ENCODE data around the gene ARHGEF19. TPM values are rescaled to one million over a fixed set of nuclear protein-coding genes. Genes with fewer than 3 reads are reported as not detected.
A peak's percentile ranks its signal among the peaks of the same experiment; 100 is the strongest.
"Not testable (repeated sequence)": the region's sequence is repeated elsewhere in the genome, so short reads cannot be mapped to it uniquely, and the experiment has no call there.

The ARHGEF19 gene
- total RNA-seq, 5 donors from 2014 or later (not counting 1 experiment from before 2014, with no cell fraction given), result 7.0 to 17.6 (median 12.3) TPM

DNA sequence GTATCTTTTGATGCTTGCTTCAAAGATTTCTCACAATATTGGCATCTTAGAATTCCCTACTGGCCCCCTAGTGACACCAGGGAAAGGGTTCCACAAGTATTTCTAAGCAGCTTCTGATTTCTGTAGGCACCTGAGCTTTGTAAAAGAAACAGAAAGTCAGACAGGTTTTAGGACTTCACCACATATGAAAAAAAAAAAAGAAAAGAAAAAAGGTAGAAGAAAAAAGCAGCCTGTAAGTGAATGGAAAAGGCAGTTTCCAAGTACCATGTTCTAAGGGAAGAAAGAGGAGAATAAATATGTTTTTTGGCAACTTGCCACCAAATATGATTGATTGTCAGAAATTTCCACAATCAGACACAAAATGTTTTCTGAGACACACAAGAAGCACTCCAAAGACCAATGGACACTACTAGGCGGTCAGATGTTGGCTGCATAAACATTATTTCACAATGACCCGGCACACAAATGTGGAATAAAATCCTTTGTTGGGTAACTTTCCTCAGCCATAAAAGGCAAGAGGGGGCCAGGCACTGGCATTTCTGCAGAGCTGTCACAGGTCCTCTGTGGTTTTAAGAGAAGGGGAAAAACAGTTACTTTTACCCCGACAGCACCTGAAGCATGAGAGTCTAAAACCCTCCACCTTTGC, 37.3 kb upstream of the ARHGEF19 start:
- Histone ChIP-seq H3K4me3 (ENCODE audit: control insufficient read depth in 1 of 2, extremely low read depth in 1 of 2, low read length in 1 of 2) (no peak overlapping the region), H3K4me1 (ENCODE audit: control insufficient read depth in 1 of 2, extremely low read depth in 1 of 2, insufficient read depth in 2 of 2, low read length in 2 of 2) (no peaks in the 10 kb centered on the region), H3K27ac (ENCODE audit: low read length) (no peak overlapping the region), H3K9me3 (no peaks in the 10 kb centered on the region), H3K27me3 (replicated peaks in 1 of 2; ENCODE audit: control insufficient read depth in 2 of 2, extremely low read depth in 1 of 2, insufficient read depth in 2 of 2, low read length in 1 of 2) (no peaks in the 10 kb centered on the region), H3K36me3 (ENCODE audit: control insufficient read depth in 2 of 2, extremely low read depth in 1 of 2, insufficient read depth in 1 of 2, low read length in 1 of 2) (peaks cover 11 to 51% of the 10 kb centered on the region in 2 donors)
- Mint-ChIP-seq H3K27me3 (no peaks in the 10 kb centered on the region), H3K4me3 (no peak overlapping the region), H3K9me3 (no peaks in the 10 kb centered on the region), H3K36me3 (peaks cover 28% of the 10 kb centered on the region), H3K4me1 (peaks cover 12 to 19% (median 17%) of the 10 kb centered on the region in 3 donors), H3K27ac (peak overlapping the region; percentile 52 to 82)
- WGBS (ENCODE audit: insufficient coverage), result 100% methylated on average over 1 of the region's 3 CpGs
- DNase-seq (no peak), ATAC-seq (replicated peaks in 1 of 4) (no peak)
- ChIA-PET POLR2A (no interaction called here), CTCF (no interaction called here)

DNA sequence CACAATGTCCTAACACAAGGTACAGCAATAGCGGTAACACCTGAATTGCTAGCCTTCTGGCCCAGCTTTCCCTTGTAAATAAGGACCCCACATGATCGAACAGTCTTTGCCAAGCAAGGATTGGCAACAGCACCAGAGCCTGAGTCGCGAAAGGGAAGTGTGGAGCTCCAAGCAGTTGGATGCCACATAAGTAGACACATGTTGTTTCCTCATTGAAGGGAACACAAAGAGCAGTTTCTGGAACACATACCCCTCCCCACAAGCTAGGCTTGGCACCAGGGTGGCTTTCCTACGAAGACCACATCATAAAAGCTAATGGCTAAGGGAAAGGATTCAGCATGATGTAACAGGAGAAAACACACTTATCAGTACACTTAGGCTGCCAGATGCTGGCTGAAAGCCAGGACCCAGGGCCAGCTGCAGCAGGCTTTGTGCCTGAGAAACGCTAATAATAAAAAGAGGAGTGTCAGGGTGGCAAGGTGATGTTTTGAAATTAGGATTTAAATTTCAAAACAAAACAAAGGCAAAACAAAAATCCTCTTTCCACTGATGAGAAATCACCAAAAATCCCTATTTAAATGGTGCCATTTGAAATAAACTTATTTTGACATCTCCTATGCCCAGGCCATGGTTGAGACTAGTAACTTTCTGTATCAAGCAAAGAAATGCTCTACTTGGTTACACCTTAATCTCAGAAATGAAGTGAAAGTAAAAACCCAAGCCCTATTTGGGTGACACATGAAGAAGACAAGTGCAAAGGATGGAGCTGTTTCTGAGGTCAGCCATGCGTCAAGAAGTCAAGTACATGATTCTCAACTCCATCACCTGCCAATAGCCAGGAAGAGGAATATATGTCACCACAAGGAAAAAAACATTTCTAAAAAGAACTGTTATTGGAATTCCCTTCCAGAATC, 36.4 kb upstream of the ARHGEF19 start:
- H3K4me1 ChIP-seq (ENCODE audit: control insufficient read depth in 1 of 2, extremely low read depth in 1 of 2, insufficient read depth in 2 of 2, low read length in 2 of 2), result peaks cover 0 to 8% of the 10 kb centered on the region in 2 experiments
- no peak overlapping the region for H3K27ac ChIP-seq (ENCODE audit: low read length)
- WGBS (ENCODE audit: insufficient coverage), result 58% methylated on average over 2 of the region's 7 CpGs
- Mint-ChIP-seq H3K9me3 (no peaks in the 10 kb centered on the region), H3K27ac (peak overlapping the region; percentile 61 to 82), H3K27me3 (no peaks in the 10 kb centered on the region), H3K4me1 (peaks cover 19 to 22% (median 21%) of the 10 kb centered on the region in 3 donors), H3K36me3 (peaks cover 20% of the 10 kb centered on the region), H3K4me3 (no peak overlapping the region)
- H3K9me3 ChIP-seq, result no peaks in the 10 kb centered on the region
- CTCF ChIA-PET, result no interaction called here
- ATAC-seq (replicated peaks in 1 of 4), result peak in 1 of 4 experiments; percentile 50
- no peak overlapping the region for H3K4me3 ChIP-seq (ENCODE audit: control insufficient read depth in 1 of 2, extremely low read depth in 1 of 2, low read length in 1 of 2)
- H3K27me3 ChIP-seq (replicated peaks in 1 of 2; ENCODE audit: control insufficient read depth in 2 of 2, extremely low read depth in 1 of 2, insufficient read depth in 2 of 2, low read length in 1 of 2), result no peaks in the 10 kb centered on the region
- POLR2A ChIA-PET, result no interaction called here
- H3K36me3 ChIP-seq (ENCODE audit: control insufficient read depth in 2 of 2, extremely low read depth in 1 of 2, insufficient read depth in 1 of 2, low read length in 1 of 2), result peaks cover 6 to 44% of the 10 kb centered on the region in 2 donors
- DNase-seq, result no peak

- ChIA-PET CTCF (interaction anchor here (0.6 to 0.7 kb wide), 2 partner anchors 14 to 166 kb away, joined by 3 to 5 read pairs; no protein-coding TSS in a partner anchor), POLR2A (interaction anchor here in 1 of 2 donors (0.7 kb wide), 1 partner anchor 100 kb away, joined by 3 read pairs; no protein-coding TSS in a partner anchor)
Measured at GRCh38 chr1:16248007-16248436, 35.6 kb upstream of the ARHGEF19 start.

DNA sequence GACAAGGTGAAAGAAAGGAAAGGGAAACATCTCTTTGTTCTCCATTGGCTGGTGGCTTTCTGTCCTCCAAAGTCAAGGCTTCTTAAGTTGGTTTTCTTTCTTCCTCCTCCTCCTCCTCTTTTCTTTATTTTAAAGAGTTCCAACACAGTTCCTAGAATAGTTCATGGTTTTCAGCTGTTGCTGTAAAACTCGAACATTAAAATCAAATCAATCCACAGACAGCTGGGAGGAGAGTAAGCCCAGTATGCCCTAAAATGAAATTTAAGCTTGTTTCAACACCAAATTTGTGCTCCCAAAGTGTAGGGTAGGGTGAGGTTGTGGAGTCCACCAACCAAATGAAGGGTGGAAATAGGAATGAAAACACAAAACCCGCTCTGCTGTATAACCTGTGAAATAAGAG, 35.0 kb upstream of the ARHGEF19 start:
- Histone ChIP-seq H3K36me3 (ENCODE audit: control insufficient read depth in 2 of 2, extremely low read depth in 1 of 2, insufficient read depth in 1 of 2, low read length in 1 of 2) (peaks cover 6 to 34% of the 10 kb centered on the region in 2 donors), H3K9me3 (no peaks in the 10 kb centered on the region), H3K4me1 (ENCODE audit: control insufficient read depth in 1 of 2, extremely low read depth in 1 of 2, insufficient read depth in 2 of 2, low read length in 2 of 2) (peaks cover 0 to 8% of the 10 kb centered on the region in 2 experiments), H3K27me3 (replicated peaks in 1 of 2; ENCODE audit: control insufficient read depth in 2 of 2, extremely low read depth in 1 of 2, insufficient read depth in 2 of 2, low read length in 1 of 2) (no peaks in the 10 kb centered on the region), H3K27ac (ENCODE audit: low read length) (no peak overlapping the region), H3K4me3 (ENCODE audit: control insufficient read depth in 1 of 2, extremely low read depth in 1 of 2, low read length in 1 of 2) (no peak overlapping the region)
- peaks cover 19 to 22% (median 21%) of the 10 kb centered on the region in 3 donors for H3K4me1 Mint-ChIP-seq
- WGBS (ENCODE audit: insufficient coverage), result 75% methylated on average over 1 of the region's 2 CpGs
- H3K9me3 Mint-ChIP-seq, result no peaks in the 10 kb centered on the region
- H3K4me3 Mint-ChIP-seq, result no peak overlapping the region
- H3K27me3 Mint-ChIP-seq, result no peaks in the 10 kb centered on the region
- ChIA-PET POLR2A (interaction anchor here in 1 of 2 donors (0.7 kb wide), 1 partner anchor 101 kb away, joined by 3 read pairs; no protein-coding TSS in a partner anchor), CTCF (interaction anchor here in 1 of 2 donors (0.7 kb wide), 1 partner anchor 166 kb away, joined by 3 read pairs; no protein-coding TSS in a partner anchor)
- no peak for ATAC-seq (replicated peaks in 1 of 4)
- no peak for DNase-seq
- H3K27ac Mint-ChIP-seq, result no peak overlapping the region
- peaks cover 15% of the 10 kb centered on the region for H3K36me3 Mint-ChIP-seq

More at GRCh38 chr1:16248007-16248436, 35.6 kb upstream of the ARHGEF19 start:
- DNase-seq (no peak), ATAC-seq (replicated peaks in 1 of 4) (no peak)
- peak overlapping the region in 1 of 2 donors; percentile 82 for H3K27ac Mint-ChIP-seq
- Histone ChIP-seq H3K4me3 (ENCODE audit: control insufficient read depth in 1 of 2, extremely low read depth in 1 of 2, low read length in 1 of 2) (no peak overlapping the region), H3K4me1 (ENCODE audit: control insufficient read depth in 1 of 2, extremely low read depth in 1 of 2, insufficient read depth in 2 of 2, low read length in 2 of 2) (peaks cover 0 to 8% of the 10 kb centered on the region in 2 experiments), H3K27me3 (replicated peaks in 1 of 2; ENCODE audit: control insufficient read depth in 2 of 2, extremely low read depth in 1 of 2, insufficient read depth in 2 of 2, low read length in 1 of 2) (no peaks in the 10 kb centered on the region), H3K27ac (ENCODE audit: low read length) (no peak overlapping the region), H3K9me3 (no peaks in the 10 kb centered on the region), H3K36me3 (ENCODE audit: control insufficient read depth in 2 of 2, extremely low read depth in 1 of 2, insufficient read depth in 1 of 2, low read length in 1 of 2) (peaks cover 6 to 39% of the 10 kb centered on the region in 2 donors)
- no peak overlapping the region for H3K4me3 Mint-ChIP-seq
- peaks cover 20% of the 10 kb centered on the region for H3K36me3 Mint-ChIP-seq
- H3K27me3 Mint-ChIP-seq, result no peaks in the 10 kb centered on the region
- H3K4me1 Mint-ChIP-seq, result peaks cover 19 to 22% (median 21%) of the 10 kb centered on the region in 3 donors
- WGBS (ENCODE audit: insufficient coverage), result 93% methylated on average over 7 of the region's 8 CpGs
- no peaks in the 10 kb centered on the region for H3K9me3 Mint-ChIP-seq

DNA sequence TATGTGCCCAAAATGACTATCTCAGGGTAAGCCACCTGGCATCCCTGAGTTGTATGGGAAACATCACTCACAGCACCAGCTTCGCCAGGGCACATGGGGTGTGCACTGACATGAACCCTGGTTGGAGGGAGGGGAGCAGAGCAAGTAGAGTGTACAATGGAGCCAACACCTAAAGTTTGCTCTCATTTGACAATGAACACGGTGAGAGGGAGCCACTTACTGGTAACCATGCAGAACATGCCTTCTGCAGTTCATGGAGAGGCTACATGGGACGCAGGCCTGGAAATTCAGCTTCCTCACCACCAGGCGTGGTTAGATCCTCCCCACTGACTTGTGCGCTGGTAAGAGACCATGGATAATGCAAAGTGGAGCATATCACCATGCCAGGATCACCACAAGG, 34.5 kb upstream of the ARHGEF19 start:
- H3K4me1 Mint-ChIP-seq, result peaks cover 19 to 22% (median 21%) of the 10 kb centered on the region in 3 donors
- 100% methylated on average over 2 of the region's 5 CpGs for WGBS (ENCODE audit: insufficient coverage)
- ChIA-PET CTCF (no interaction called here), POLR2A (no interaction called here)
- ATAC-seq (replicated peaks in 1 of 4) (no peak), DNase-seq (no peak)
- no peaks in the 10 kb centered on the region for H3K27me3 Mint-ChIP-seq
- H3K9me3 Mint-ChIP-seq, result no peaks in the 10 kb centered on the region
- Histone ChIP-seq H3K36me3 (ENCODE audit: control insufficient read depth in 2 of 2, extremely low read depth in 1 of 2, insufficient read depth in 1 of 2, low read length in 1 of 2) (peaks cover 6 to 29% of the 10 kb centered on the region in 2 donors), H3K9me3 (no peaks in the 10 kb centered on the region), H3K4me1 (ENCODE audit: control insufficient read depth in 1 of 2, extremely low read depth in 1 of 2, insufficient read depth in 2 of 2, low read length in 2 of 2) (peaks cover 0 to 8% of the 10 kb centered on the region in 2 experiments), H3K4me3 (ENCODE audit: control insufficient read depth in 1 of 2, extremely low read depth in 1 of 2, low read length in 1 of 2) (no peak overlapping the region), H3K27me3 (replicated peaks in 1 of 2; ENCODE audit: control insufficient read depth in 2 of 2, extremely low read depth in 1 of 2, insufficient read depth in 2 of 2, low read length in 1 of 2) (no peaks in the 10 kb centered on the region), H3K27ac (ENCODE audit: low read length) (no peak overlapping the region)
- no peak overlapping the region for H3K4me3 Mint-ChIP-seq
- peaks cover 12% of the 10 kb centered on the region for H3K36me3 Mint-ChIP-seq
- no peak overlapping the region for H3K27ac Mint-ChIP-seq

GRCh38 chr1:16246239-16246638, 33.8 kb upstream of the ARHGEF19 start:
- H3K4me3 Mint-ChIP-seq; H3K27ac ChIP-seq (ENCODE audit: low read length); ATAC-seq (replicated peaks in 1 of 4); H3K36me3 Mint-ChIP-seq; H3K27me3 ChIP-seq (replicated peaks in 1 of 2; ENCODE audit: control insufficient read depth in 2 of 2, extremely low read depth in 1 of 2, insufficient read depth in 2 of 2, low read length in 1 of 2); DNase-seq; H3K4me1 ChIP-seq (ENCODE audit: control insufficient read depth in 1 of 2, extremely low read depth in 1 of 2, insufficient read depth in 2 of 2, low read length in 2 of 2); H3K9me3 Mint-ChIP-seq; H3K27me3 Mint-ChIP-seq; H3K9me3 ChIP-seq; H3K4me3 ChIP-seq (ENCODE audit: control insufficient read depth in 1 of 2, extremely low read depth in 1 of 2, low read length in 1 of 2): not testable (repeated sequence)
- ChIA-PET CTCF (interaction anchor here in 1 of 2 donors (0.8 kb wide), 1 partner anchor 23 kb away, joined by 3 read pairs; no protein-coding TSS in a partner anchor), POLR2A (interaction anchor here in 1 of 2 donors (0.7 kb wide), 2 partner anchors 34 to 85 kb away, joined by 3 to 9 read pairs; partner anchors contain the start of gene ARHGEF19)
- Mint-ChIP-seq H3K27ac (peak overlapping the region in 1 of 2 donors; percentile 36), H3K4me1 (peaks cover 19 to 22% (median 21%) of the 10 kb centered on the region in 3 donors)
- WGBS (ENCODE audit: insufficient coverage), result no CpG with 5 or more reads among the region's 1 CpG
- H3K36me3 ChIP-seq (ENCODE audit: control insufficient read depth in 2 of 2, extremely low read depth in 1 of 2, insufficient read depth in 1 of 2, low read length in 1 of 2), result peaks cover 5 to 22% of the 10 kb centered on the region in 2 donors

Measured in T-cell (primary cell).